ENCODE measurements around the gene PIGBOS1. TPM values are rescaled to one million over a fixed set of nuclear protein-coding genes. Genes with fewer than 3 reads are reported as not detected.
"Not testable (repeated sequence)": the region's sequence is repeated elsewhere in the genome, so short reads cannot be mapped to it uniquely, and the experiment has no call there.

Gene PIGBOS1
- total RNA-seq, 3 donors from 2014 or later = 10.3 to 13.0 (median 10.8) TPM

DNA sequence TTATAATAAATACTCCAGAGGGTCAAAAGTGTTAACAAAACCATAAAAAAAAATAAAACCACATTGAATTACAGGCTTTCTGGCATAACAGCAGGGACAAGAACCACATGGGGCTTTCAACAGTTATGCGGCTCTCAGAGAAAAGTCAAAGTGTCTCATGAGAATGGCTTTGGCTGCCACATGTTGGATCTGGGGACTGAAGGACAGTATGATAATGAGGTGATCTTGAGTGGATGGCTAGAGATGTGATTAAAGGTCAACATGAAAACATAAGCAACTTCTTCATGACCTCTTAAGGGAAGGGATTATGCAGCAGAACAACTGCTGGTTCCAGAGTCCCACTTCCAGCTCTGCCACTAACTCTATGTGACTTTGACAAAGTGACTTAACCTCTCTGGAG lies 34.5 kb downstream of the PIGBOS1 start:
- Mint-ChIP-seq H3K27me3 (ENCODE audit: low read depth) (no peaks in the 10 kb centered on the region), H3K4me1 (ENCODE audit: low read depth) (peaks cover 86% of the 10 kb centered on the region), H3K36me3 (ENCODE audit: insufficient read depth) (peaks cover 31% of the 10 kb centered on the region), H3K4me3 (peak overlapping the region; percentile 96), H3K9me3 (peaks cover 3% of the 10 kb centered on the region)
- no peak for ATAC-seq
- no peak for DNase-seq

DNA sequence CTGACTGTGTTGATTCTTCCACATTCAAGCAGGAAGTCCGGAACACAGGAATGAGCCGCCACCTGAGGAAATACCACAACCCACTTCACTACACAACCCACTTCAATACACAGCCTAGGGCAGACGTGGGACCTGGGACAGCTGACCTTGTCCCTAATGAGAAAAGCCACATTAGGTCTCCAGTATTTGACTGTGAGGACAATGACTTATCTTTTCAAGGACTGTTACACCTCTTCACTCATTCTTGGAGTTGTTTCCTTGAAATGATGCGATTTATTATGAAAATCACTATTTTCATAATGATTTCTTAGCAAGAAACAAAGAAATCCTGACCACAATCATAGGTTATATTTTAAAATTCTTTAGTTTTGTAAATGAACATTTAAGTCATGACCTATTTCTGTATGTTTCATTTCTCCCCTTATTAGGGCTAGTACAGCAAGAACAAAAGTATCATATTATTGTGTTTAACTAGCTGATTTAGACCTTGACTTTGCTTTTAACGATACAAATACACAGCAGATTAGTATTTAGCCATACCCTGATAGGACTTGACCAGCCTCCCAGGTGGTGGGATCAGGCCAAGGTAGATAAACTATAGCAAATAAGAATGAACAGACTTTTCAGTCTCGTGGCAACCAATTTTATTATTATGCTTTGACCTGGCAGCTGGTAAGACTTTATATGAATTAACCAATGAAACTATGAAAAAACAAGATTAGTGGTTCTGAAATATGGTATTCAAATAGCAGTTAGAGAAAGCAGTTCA lies 35.4 kb downstream of the PIGBOS1 start:
- Mint-ChIP-seq H3K4me3 (peak overlapping the region; percentile 69), H3K4me1 (ENCODE audit: low read depth) (peaks cover 92% of the 10 kb centered on the region), H3K36me3 (ENCODE audit: insufficient read depth) (peaks cover 28% of the 10 kb centered on the region), H3K27me3 (ENCODE audit: low read depth) (no peaks in the 10 kb centered on the region), H3K9me3 (peaks cover 3% of the 10 kb centered on the region)
- ATAC-seq (no peak), DNase-seq (no peak)

DNA sequence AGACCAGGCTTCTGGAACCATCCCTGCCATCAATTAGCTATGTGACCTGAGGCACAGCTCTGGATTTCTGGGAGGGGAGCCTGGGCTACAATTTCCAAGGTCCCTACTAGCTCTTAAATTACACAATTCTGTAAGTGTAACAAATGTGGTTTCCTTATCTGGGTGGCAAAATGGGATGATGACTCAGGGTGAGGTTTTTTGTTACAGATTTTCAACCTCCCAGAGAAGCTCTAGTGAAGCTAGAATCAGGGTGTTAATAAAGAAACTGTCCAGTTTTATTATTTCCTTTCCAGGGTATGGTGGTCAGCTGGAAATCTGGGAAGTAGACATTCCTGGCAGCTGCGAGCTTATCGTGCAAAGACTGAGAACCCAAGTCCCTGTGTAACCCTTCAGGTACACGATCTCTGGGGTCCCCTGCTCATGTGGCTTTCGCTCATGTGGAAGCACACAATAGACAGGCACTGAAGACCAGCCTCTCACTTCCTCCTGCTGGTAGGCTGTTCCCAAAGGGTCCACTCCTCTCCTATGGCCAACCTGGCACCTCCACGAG lies 36.6 kb downstream of the PIGBOS1 start:
- Mint-ChIP-seq H3K9me3 (peaks cover 3% of the 10 kb centered on the region), H3K4me1 (ENCODE audit: low read depth) (peaks cover 94% of the 10 kb centered on the region), H3K4me3 (peak overlapping the region; percentile 69), H3K27me3 (ENCODE audit: low read depth) (no peaks in the 10 kb centered on the region), H3K36me3 (ENCODE audit: insufficient read depth) (peaks cover 29% of the 10 kb centered on the region)
- DNase-seq (no peak), ATAC-seq (peak; percentile 22 to 23)

DNA sequence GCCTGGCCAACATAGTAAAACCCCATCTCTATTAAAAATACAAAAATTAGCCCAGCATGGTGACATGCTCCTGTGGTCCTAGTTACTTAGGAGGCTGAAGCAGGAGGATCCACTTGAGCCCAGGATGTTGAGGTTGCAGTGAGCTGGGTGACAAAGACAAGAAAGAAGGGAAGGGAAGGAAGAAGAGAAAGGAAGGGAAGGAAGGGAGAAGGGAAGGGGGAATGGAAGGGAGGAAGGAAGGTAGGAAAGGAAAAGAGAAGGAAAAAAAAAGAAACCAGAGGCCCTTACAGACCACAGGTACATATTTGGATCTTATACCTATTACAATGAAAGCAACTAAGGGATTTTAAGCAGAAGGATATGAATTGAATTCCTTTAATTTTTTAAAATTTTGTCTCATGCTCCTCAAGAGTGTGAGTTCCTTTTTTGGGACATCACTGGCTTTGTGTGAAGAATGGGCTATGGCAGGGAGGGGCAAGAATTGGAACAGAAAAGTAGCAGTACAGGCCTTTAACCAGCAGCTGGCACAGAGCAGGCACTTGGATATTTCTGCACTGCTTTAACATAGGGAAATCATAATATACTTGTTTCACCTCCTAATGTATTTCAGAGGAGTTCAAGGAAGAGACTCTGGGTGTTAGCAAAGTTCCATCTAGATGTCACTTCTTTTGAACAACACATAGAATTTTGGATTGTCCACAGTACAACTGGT lies 37.2 kb downstream of the PIGBOS1 start:
- Mint-ChIP-seq H3K4me1 (ENCODE audit: low read depth) (peaks cover 96% of the 10 kb centered on the region), H3K4me3 (peak overlapping the region; percentile 69), H3K27me3 (ENCODE audit: low read depth) (no peaks in the 10 kb centered on the region), H3K36me3 (ENCODE audit: insufficient read depth) (peaks cover 29% of the 10 kb centered on the region), H3K9me3 (peaks cover 3% of the 10 kb centered on the region)
- DNase-seq = no peak
- no peak for ATAC-seq

DNA sequence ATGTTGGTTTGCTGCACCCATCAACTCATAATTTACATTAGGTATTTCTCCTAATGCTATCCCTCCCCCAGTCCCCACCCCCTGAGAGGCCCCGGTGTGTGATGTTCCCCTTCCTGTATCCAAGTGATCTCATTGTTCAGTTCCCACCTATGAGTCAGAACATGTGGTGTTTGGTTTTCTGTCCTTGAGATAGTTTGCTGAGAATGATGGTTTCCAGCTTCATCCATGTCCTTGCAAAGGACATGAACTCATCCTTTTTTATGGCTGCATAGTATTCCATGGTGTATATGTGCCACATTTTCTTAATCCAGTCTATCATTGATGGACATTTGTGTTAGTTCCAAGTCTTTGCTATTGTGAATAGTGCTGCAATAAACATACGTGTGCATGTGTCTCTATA lies 38.3 kb downstream of the PIGBOS1 start:
- ATAC-seq; H3K4me3 Mint-ChIP-seq; DNase-seq; H3K27me3 Mint-ChIP-seq (ENCODE audit: low read depth); H3K9me3 Mint-ChIP-seq: not testable (repeated sequence)
- Mint-ChIP-seq H3K4me1 (ENCODE audit: low read depth) (peaks cover 92% of the 10 kb centered on the region), H3K36me3 (ENCODE audit: insufficient read depth) (peaks cover 19% of the 10 kb centered on the region)

DNA sequence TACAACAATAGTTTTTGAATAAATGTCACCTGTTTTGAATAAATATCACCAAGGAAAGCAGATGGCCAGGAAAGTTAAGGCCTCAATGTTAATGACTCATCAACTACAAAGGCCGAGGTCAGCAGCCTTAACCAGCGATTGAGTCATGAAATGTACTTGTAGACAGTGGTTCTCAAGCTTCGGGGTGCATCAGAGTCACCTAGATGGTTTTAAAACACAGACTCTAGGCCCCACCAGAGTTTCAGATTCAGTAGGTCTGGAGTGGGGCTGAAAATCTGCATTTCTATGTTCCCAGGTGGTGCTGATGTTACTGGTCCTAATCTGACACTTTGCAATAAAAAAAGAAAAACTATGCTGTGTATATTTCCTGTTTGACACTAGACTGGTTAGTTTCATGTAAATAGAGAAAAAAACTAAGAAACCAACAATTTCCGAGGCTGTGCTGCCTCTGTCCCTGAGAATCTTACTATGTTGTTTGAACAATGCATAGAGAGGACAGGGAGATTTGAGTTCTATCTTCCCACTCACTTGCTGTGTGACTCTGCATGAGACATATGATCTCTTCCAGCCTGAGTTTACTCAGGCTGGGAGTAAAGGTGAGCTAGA lies 39.1 kb downstream of the PIGBOS1 start:
- DNase-seq (peak; percentile 49), ATAC-seq (peak; percentile 80 to 87)
- peaks cover 93% of the 10 kb centered on the region for H3K4me1 Mint-ChIP-seq (ENCODE audit: low read depth)
- H3K4me3 Mint-ChIP-seq = peak overlapping the region; percentile 47
- peaks cover 3% of the 10 kb centered on the region for H3K9me3 Mint-ChIP-seq
- peaks cover 14% of the 10 kb centered on the region for H3K36me3 Mint-ChIP-seq (ENCODE audit: insufficient read depth)
- H3K27me3 Mint-ChIP-seq (ENCODE audit: low read depth) = no peaks in the 10 kb centered on the region

DNA sequence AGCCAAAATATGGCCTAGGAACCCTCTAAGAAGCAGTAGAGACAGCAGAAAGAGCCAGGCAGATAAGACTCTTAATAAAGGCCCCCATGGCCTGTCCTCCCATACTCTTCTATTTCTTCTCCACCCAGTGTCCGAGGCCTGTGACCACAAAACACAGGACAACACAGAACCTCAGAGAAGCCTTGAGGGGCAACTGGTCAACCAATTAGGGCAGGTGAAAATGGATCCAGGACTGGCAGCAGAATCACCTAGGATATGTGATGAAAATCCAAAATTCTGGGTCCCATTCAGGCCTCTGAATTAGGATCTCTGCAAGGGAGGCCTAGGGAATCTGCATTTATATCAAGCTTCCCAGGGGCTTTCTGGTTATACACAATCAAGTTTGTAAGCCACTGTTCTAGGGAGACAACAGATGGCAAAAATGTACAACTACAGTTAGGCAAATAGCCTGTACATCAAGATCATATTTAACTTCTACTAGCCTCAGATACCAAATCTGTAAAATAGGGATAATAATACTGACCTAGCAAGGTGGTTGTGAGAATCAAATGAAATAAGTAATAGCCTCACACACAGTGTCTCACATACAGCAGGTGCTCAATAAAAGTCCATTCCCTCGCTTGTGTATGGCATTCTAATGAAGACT lies 39.7 kb downstream of the PIGBOS1 start:
- Mint-ChIP-seq H3K36me3 (ENCODE audit: insufficient read depth) (peaks cover 11% of the 10 kb centered on the region), H3K9me3 (peaks cover 3% of the 10 kb centered on the region), H3K27me3 (ENCODE audit: low read depth) (no peaks in the 10 kb centered on the region), H3K4me3 (peak overlapping the region; percentile 47), H3K4me1 (ENCODE audit: low read depth) (peaks cover 87% of the 10 kb centered on the region)
- ATAC-seq = no peak
- no peak for DNase-seq

DNA sequence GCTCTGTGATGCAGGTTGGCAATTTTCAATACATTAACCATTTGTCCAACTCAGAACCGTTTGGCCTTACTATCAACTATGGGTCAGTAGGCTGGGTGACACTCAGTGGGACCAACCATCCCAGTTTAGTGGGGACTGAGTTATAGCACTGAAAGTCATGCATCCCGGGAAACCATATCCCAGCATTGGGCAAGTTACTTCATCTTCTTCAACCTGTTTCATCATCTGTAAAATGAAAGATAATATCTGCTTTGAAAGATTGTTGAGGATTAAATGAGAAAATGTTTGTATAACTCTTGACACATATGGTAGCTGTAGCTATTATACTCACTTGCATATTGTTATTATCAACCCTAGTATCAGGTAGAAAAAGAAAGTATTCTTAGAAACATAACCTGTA lies 41.2 kb downstream of the PIGBOS1 start:
- no peak for ATAC-seq
- Mint-ChIP-seq H3K36me3 (ENCODE audit: insufficient read depth) (peaks cover 17% of the 10 kb centered on the region), H3K4me3 (peak overlapping the region; percentile 56), H3K9me3 (peaks cover 3% of the 10 kb centered on the region), H3K27me3 (ENCODE audit: low read depth) (no peaks in the 10 kb centered on the region), H3K4me1 (ENCODE audit: low read depth) (peaks cover 84% of the 10 kb centered on the region)
- DNase-seq = no peak

DNA sequence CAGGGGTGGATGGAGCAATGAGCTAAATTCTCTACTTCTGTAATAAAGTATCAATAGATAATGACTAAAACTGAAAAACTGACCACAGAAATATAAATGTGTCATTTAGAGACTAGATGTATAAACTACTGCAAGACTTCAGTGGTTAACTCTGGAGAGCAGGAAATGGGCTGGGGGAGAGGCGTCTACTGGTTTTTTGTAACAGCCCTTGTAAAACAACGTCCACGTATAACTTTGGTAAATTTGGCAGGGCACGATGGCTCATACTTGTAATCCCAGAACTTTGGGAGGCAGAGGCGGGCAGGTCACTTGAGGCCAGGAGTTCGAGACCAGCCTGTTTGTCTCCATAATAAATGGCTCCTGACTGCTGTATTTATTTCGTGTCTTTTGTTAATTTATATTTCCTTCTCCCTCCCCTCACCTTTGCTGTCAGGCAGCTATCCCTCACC lies 41.8 kb downstream of the PIGBOS1 start:
- Mint-ChIP-seq H3K36me3 (ENCODE audit: insufficient read depth) (peaks cover 20% of the 10 kb centered on the region), H3K9me3 (peaks cover 3% of the 10 kb centered on the region), H3K4me3 (peak overlapping the region; percentile 56), H3K27me3 (ENCODE audit: low read depth) (no peaks in the 10 kb centered on the region), H3K4me1 (ENCODE audit: low read depth) (peaks cover 82% of the 10 kb centered on the region)
- DNase-seq = no peak
- peak; percentile 45 to 49 for ATAC-seq

DNA sequence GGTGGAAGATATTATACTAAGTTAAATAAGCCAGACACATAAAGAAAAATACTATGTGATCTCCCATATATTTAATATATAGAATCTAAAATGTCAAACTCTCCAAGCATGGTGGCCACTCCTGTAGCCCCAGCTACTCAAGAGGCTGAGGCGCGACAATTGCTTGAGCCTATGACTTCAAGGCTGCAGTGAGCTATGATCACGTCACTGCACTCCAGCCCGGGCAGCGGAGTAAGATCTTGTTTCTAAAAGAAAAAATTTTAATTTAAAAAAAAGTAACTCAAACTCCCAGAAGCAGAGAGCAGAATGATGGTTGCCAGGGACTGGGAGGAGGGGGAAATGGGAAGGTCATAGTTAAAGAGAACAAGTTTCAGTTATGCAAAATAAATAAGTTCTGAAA lies 42.6 kb downstream of the PIGBOS1 start:
- Mint-ChIP-seq H3K4me1 (ENCODE audit: low read depth) (peaks cover 80% of the 10 kb centered on the region), H3K36me3 (ENCODE audit: insufficient read depth) (peaks cover 20% of the 10 kb centered on the region), H3K4me3 (no peak overlapping the region), H3K9me3 (peaks cover 3% of the 10 kb centered on the region), H3K27me3 (ENCODE audit: low read depth) (no peaks in the 10 kb centered on the region)
- no peak for ATAC-seq
- DNase-seq = no peak

DNA sequence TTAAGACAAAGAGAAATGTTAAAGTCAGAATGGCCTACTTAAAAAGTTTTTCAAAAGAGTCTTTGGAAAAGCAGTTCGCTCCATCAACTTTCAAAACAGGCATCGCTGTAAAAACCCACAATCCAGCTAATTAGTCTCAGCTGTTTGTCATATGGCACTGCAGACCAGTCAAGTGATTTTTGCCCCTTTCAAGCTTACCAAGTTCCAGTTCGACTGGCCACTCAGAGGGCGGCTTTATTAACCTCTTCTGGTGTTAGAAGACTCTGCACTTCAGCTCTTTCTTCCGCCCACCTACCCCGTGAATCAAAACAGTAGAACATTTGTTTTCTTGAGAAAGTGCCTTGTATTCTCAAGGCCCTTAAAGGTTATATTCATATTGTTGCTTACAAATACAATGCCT lies 48.6 kb downstream of the PIGBOS1 start:
- Mint-ChIP-seq H3K4me3 (no peak overlapping the region), H3K27me3 (ENCODE audit: low read depth) (no peaks in the 10 kb centered on the region), H3K4me1 (ENCODE audit: low read depth) (peaks cover 79% of the 10 kb centered on the region), H3K9me3 (no peaks in the 10 kb centered on the region), H3K36me3 (ENCODE audit: insufficient read depth) (peaks cover 43% of the 10 kb centered on the region)
- no peak for ATAC-seq
- no peak for DNase-seq

DNA sequence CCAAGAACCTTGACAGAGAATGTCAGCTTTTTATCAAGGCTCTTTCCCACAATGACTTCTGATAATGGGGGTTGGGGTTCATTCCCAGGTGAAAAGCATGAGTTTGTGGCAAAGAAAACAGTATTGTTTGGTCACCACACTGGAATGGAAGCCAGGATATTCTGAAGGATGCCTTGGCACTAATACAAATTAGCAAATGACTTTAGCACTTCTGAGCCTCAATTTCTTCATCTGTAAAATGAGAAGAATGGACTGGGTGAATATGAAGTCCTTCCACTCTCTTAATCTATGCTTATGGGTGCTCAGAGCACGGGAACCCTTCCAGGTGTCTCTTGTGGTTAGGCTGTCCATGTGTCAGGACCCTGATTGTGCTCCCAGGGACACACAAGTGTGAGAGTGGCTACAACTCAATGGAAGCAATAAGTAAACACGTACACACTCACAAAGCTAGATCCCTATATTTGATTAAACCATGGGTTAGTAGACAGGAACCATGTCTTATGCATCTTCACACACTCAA lies 50.7 kb downstream of the PIGBOS1 start:
- peaks cover 38% of the 10 kb centered on the region for H3K36me3 Mint-ChIP-seq (ENCODE audit: insufficient read depth)

DNA sequence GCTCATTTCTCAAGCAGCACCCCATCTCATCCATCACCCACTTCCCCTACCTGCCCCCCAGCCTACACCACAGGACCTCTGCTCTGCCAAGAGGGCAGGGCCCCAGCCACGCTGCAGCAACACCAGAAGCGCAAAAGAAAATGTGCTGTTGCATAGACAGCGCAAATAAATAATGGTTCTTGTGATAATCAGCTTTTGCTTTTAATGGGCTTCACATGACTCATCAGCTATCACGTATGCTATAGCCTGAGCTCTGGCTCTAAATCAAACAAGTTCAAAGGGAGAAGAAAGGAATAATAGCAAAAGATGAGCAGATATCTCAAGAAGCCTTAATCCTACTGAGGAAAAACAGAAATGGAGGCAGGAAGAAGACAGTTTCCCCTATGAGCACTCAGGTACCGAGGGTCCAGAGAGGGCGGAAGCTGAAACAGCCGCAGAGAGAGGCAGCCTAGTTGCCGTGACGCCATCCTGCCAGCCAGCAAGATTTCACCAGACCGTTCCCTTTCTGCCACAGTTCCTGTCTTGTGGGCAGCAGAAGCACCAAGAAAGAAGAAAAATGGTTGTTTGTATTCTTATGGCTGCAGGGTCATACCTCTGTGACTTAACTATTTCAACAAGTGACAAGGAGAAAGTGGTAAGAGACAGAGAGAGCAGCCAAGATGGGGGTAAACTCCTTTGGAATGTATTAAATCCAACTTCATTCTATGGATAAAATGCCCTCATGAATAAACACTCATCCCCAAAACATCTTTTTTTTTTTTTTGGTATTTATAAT lies 51.3 kb downstream of the PIGBOS1 start:
- Mint-ChIP-seq H3K36me3 (ENCODE audit: insufficient read depth) (peaks cover 42% of the 10 kb centered on the region), H3K4me1 (ENCODE audit: low read depth) (peaks cover 66% of the 10 kb centered on the region), H3K9me3 (no peaks in the 10 kb centered on the region), H3K27me3 (ENCODE audit: low read depth) (no peaks in the 10 kb centered on the region), H3K4me3 (peak overlapping the region; percentile 73)
- peak; percentile 54 for DNase-seq
- ATAC-seq = peak; percentile 87 to 93

More for the DNA sequence above, 50.7 kb downstream of the PIGBOS1 start:
- ATAC-seq (no peak), DNase-seq (no peak)
- peaks cover 66% of the 10 kb centered on the region for H3K4me1 Mint-ChIP-seq (ENCODE audit: low read depth)
- H3K4me3 Mint-ChIP-seq = peak overlapping the region; percentile 73
- H3K27me3 Mint-ChIP-seq (ENCODE audit: low read depth) = no peaks in the 10 kb centered on the region
- no peaks in the 10 kb centered on the region for H3K9me3 Mint-ChIP-seq

Measured in activated T-cell treated with anti-CD3 and anti-CD28 coated beads, Interleukin-2, amount 50 U/mL, for 4 hours (primary cell).